T-cell (primary cell): ENCODE measurements around the gene TOM1L2. TPM values are rescaled to one million over a fixed set of nuclear protein-coding genes. Genes with fewer than 3 reads are reported as not detected.

ENCODE experiments used
- ATAC-seq, 4 experiments: fragments of 200-7000 bp in 3 of 4; fragments of 150-1000 bp in 1 of 4; cut with Tn5 transposase; replicated peaks in 1 of 4; 1 replicate in 3 of 4; 2 replicates in 1 of 4; pipeline ENCODE4 v1.10.0; 2021; ENCODE audit warnings: moderate library complexity in 3 of 4, mild to moderate bottlenecking in 2 of 4, moderate number of reproducible peaks in 1 of 4
- CTCF ChIA-PET, 2 donors: fragments of 300-600 bp; sonication (Branson Sonifier 250); formaldehyde crosslinking; loops; one replicate each; lab custom pipeline; 2022; ENCODE audit warnings: antibody characterized with exemption in 2 of 2; lab: Charles Lee
- POLR2A ChIA-PET, 2 donors: fragments of 300-600 bp; sonication (Branson Sonifier 250); formaldehyde crosslinking; loops; one replicate each; lab custom pipeline; 2022; ENCODE audit warnings: antibody characterized with exemption in 2 of 2; lab: Charles Lee
- DNase-seq, 35 experiments: peaks; one replicate each; pipeline versions ENCODE4 v3.0.0 to v3.0.0-alpha.2; 2013 to 2023
- H3K27ac ChIP-seq: one replicate; pipeline ENCODE4 v1.5.1; 2013; ENCODE audit warnings: low read length
- H3K27me3 ChIP-seq, 2 experiments: replicated peaks in 1 of 2; 1 replicate in 1 of 2; 2 replicates in 1 of 2; pipeline versions ENCODE4 v1.6.1 to v1.7.0; 2013; ENCODE audit warnings: low read length in 1 of 2, mixed read lengths in 1 of 2; ENCODE audit not compliant: control insufficient read depth in 2 of 2, insufficient read depth in 2 of 2; ENCODE audit errors: extremely low read depth in 1 of 2
- H3K36me3 ChIP-seq, 2 donors: 1 replicate in 1 of 2; 2 replicates in 1 of 2; pipeline versions ENCODE4 v1.6.1 to v1.7.0; 2013; ENCODE audit warnings: low read length in 1 of 2; ENCODE audit not compliant: control insufficient read depth in 2 of 2, insufficient read depth in 1 of 2; ENCODE audit errors: extremely low read depth in 1 of 2
- H3K4me1 ChIP-seq, 2 experiments: 1 replicate in 1 of 2; 2 replicates in 1 of 2; pipeline versions ENCODE4 v1.6.1 to v1.7.0; 2013; ENCODE audit warnings: low read length in 2 of 2, mixed read lengths in 1 of 2; ENCODE audit not compliant: insufficient read depth in 2 of 2, control insufficient read depth in 1 of 2; ENCODE audit errors: extremely low read depth in 1 of 2
- H3K4me3 ChIP-seq, 2 donors: 1 replicate in 1 of 2; 2 replicates in 1 of 2; pipeline versions ENCODE4 v1.5.1 to v1.7.0; 2013; ENCODE audit warnings: mild to moderate bottlenecking in 2 of 2, low read length in 1 of 2, moderate library complexity in 1 of 2; ENCODE audit not compliant: control insufficient read depth in 1 of 2; ENCODE audit errors: extremely low read depth in 1 of 2
- H3K9me3 ChIP-seq: 2 replicates; pipeline ENCODE4 v1.7.0; 2013
- H3K27ac Mint-ChIP-seq, 2 donors: one replicate each; pipeline ENCODE4 v1.8.0; 2020 to 2021; ENCODE audit warnings: mild to moderate bottlenecking in 2 of 2, mixed read lengths in 2 of 2
- H3K27me3 Mint-ChIP-seq, 2 donors: one replicate each; pipeline ENCODE4 v1.8.0; 2021 to 2022; ENCODE audit warnings: mixed read lengths in 2 of 2
- H3K36me3 Mint-ChIP-seq: one replicate; pipeline ENCODE4 v1.8.0; 2021; ENCODE audit warnings: mixed read lengths
- H3K4me1 Mint-ChIP-seq, 3 donors: one replicate each; pipeline ENCODE4 v1.8.0; 2020 to 2022; ENCODE audit warnings: mixed read lengths in 3 of 3, mild to moderate bottlenecking in 1 of 3
- H3K4me3 Mint-ChIP-seq, 3 donors: one replicate each; pipeline ENCODE4 v1.8.0; 2020 to 2022; ENCODE audit warnings: mild to moderate bottlenecking in 3 of 3, mixed read lengths in 3 of 3, moderate library complexity in 3 of 3
- H3K9me3 Mint-ChIP-seq, 3 donors: one replicate each; pipeline ENCODE4 v1.8.0; 2020 to 2022; ENCODE audit warnings: mixed read lengths in 3 of 3
- WGBS: methylation state at CpG from one replicate; pipeline ENCODE4 v1.1.5; 2013; ENCODE audit warnings: missing lambda C conversion rate; ENCODE audit not compliant: insufficient coverage; 5-methylcytosine and 5-hydroxymethylcytosine counted together
- total RNA-seq, 35 experiments: library from RNA in 6 of 35; stranded (reverse) in 6 of 35; fragments of 120-200 nt in 1 of 35; gene quantifications; one replicate each; pipeline versions ENCODE4 v1.2.1 to v1.2.4 and lab custom pipeline; 2013 to 2026

Gene TOM1L2
- total RNA-seq, 5 donors from 2014 or later (not counting 1 experiment from before 2014, with no cell fraction given) = 57.5 to 71.5 (median 61.9) TPM

GRCh38 chr17:17822616-17823015 is 149.6 kb downstream of the TOM1L2 start:
- no peak overlapping the region for H3K27ac ChIP-seq
- H3K9me3 ChIP-seq = no peaks in the 10 kb centered on the region
- peak overlapping the region in 1 of 2 donors; percentile 61 for H3K4me3 ChIP-seq
- H3K4me1 ChIP-seq = peaks cover 53 to 97% of the 10 kb centered on the region in 2 experiments
- no peaks in the 10 kb centered on the region for H3K27me3 ChIP-seq
- H3K9me3 Mint-ChIP-seq = no peaks in the 10 kb centered on the region
- no peaks in the 10 kb centered on the region for H3K27me3 Mint-ChIP-seq
- H3K36me3 Mint-ChIP-seq = peaks cover 13% of the 10 kb centered on the region
- H3K27ac Mint-ChIP-seq = peak overlapping the region in 1 of 2 donors; percentile 52
- ChIA-PET CTCF (no interaction called here), POLR2A (interaction anchor here in 1 of 2 donors (2.1 kb wide), 1 partner anchor 13 kb away, joined by 7 read pairs; no protein-coding TSS in a partner anchor)
- peaks cover 70 to 87% (median 80%) of the 10 kb centered on the region in 3 donors for H3K4me1 Mint-ChIP-seq
- DNase-seq = peak in 1 of 35 experiments; percentile 40
- WGBS = 56% methylated on average over 1 of the region's 3 CpGs
- peaks cover 2 to 20% of the 10 kb centered on the region in 2 donors for H3K36me3 ChIP-seq
- no peak for ATAC-seq
- H3K4me3 Mint-ChIP-seq = peak overlapping the region; percentile 9 to 76 (median 59)

GRCh38 chr17:17822189-17822588 is 150.0 kb downstream of the TOM1L2 start:
- WGBS = 70% methylated on average over 1 of the region's 1 CpG
- Mint-ChIP-seq H3K9me3 (no peaks in the 10 kb centered on the region), H3K27ac (peak overlapping the region in 1 of 2 donors; percentile 52), H3K36me3 (peaks cover 13% of the 10 kb centered on the region), H3K4me1 (peaks cover 67 to 83% (median 77%) of the 10 kb centered on the region in 3 donors), H3K27me3 (no peaks in the 10 kb centered on the region), H3K4me3 (peak overlapping the region in 2 of 3 donors; percentile 59 to 76)
- Histone ChIP-seq H3K27me3 (no peaks in the 10 kb centered on the region), H3K4me1 (peaks cover 49 to 94% of the 10 kb centered on the region in 2 experiments), H3K36me3 (peaks cover 4 to 24% of the 10 kb centered on the region in 2 donors), H3K4me3 (peak overlapping the region in 1 of 2 donors; percentile 61), H3K27ac (no peak overlapping the region), H3K9me3 (no peaks in the 10 kb centered on the region)
- no peak for ATAC-seq
- CTCF ChIA-PET = no interaction called here
- no peak for DNase-seq
- POLR2A ChIA-PET = interaction anchor here in 1 of 2 donors (2.1 kb wide), 1 partner anchor 14 kb away, joined by 7 read pairs; no protein-coding TSS in a partner anchor

- no peaks in the 10 kb centered on the region for H3K9me3 Mint-ChIP-seq
- POLR2A ChIA-PET = interaction anchor here in 1 of 2 donors (1.4 kb wide), 1 partner anchor 16 kb away, joined by 7 read pairs; the partner anchor contains the start of gene SREBF1
- no peaks in the 10 kb centered on the region for H3K27me3 ChIP-seq
- H3K27ac Mint-ChIP-seq = peak overlapping the region; percentile 46 to 66
- no peak for ATAC-seq
- peaks cover 34 to 78% of the 10 kb centered on the region in 2 experiments for H3K4me1 ChIP-seq
- no peak for DNase-seq
- peak overlapping the region in 1 of 3 donors; percentile 76 for H3K4me3 Mint-ChIP-seq
- H3K27ac ChIP-seq = no peak overlapping the region
- H3K36me3 Mint-ChIP-seq = peaks cover 14% of the 10 kb centered on the region
- H3K9me3 ChIP-seq = no peaks in the 10 kb centered on the region
- H3K4me1 Mint-ChIP-seq = peaks cover 51 to 67% (median 61%) of the 10 kb centered on the region in 3 donors
- peaks cover 14 to 37% of the 10 kb centered on the region in 2 donors for H3K36me3 ChIP-seq
- H3K27me3 Mint-ChIP-seq = no peaks in the 10 kb centered on the region
- no peak overlapping the region for H3K4me3 ChIP-seq
- CTCF ChIA-PET = interaction anchor here in 1 of 2 donors (0.8 to 1.1 kb wide), 2 partner anchors 8 to 41 kb away, joined by 3 read pairs; no protein-coding TSS in a partner anchor
- 94% methylated on average over 5 of the region's 7 CpGs for WGBS
Observed at GRCh38 chr17:17820463-17821158, 151.6 kb downstream of the TOM1L2 start.

GRCh38 chr17:17820046-17820445 is 152.2 kb downstream of the TOM1L2 start:
- Mint-ChIP-seq H3K9me3 (no peaks in the 10 kb centered on the region), H3K4me3 (peak overlapping the region in 1 of 3 donors; percentile 76), H3K4me1 (peaks cover 49 to 64% (median 57%) of the 10 kb centered on the region in 3 donors), H3K27ac (peak overlapping the region; percentile 55 to 66), H3K36me3 (peaks cover 16% of the 10 kb centered on the region), H3K27me3 (no peaks in the 10 kb centered on the region)
- DNase-seq = no peak
- 79% methylated on average over 4 of the region's 10 CpGs for WGBS
- no peaks in the 10 kb centered on the region for H3K27me3 ChIP-seq
- no peak for ATAC-seq
- POLR2A ChIA-PET = interaction anchor here (0.6 to 1.4 kb wide), 2 partner anchors 14 to 16 kb away, joined by 3 to 7 read pairs; partner anchors contain the start of gene SREBF1 (in 1 of the 2)
- no peaks in the 10 kb centered on the region for H3K9me3 ChIP-seq
- H3K4me3 ChIP-seq = no peak overlapping the region
- CTCF ChIA-PET = interaction anchor here in 1 of 2 donors (0.8 to 1.1 kb wide), 2 partner anchors 8 to 42 kb away, joined by 3 read pairs; no protein-coding TSS in a partner anchor
- H3K27ac ChIP-seq = no peak overlapping the region
- peaks cover 34 to 73% of the 10 kb centered on the region in 2 experiments for H3K4me1 ChIP-seq
- H3K36me3 ChIP-seq = peaks cover 19 to 43% of the 10 kb centered on the region in 2 donors

- H3K4me3 ChIP-seq = no peak overlapping the region
- H3K4me1 ChIP-seq = peaks cover 30 to 68% of the 10 kb centered on the region in 2 experiments
- DNase-seq (peak in 20 of 35 experiments; percentile 16 to 70 (median 29)), ATAC-seq (peak in 1 of 4 experiments; percentile 7)
- Mint-ChIP-seq H3K9me3 (no peaks in the 10 kb centered on the region), H3K27me3 (no peaks in the 10 kb centered on the region), H3K4me1 (peaks cover 44 to 59% (median 52%) of the 10 kb centered on the region in 3 donors), H3K4me3 (peak overlapping the region in 2 of 3 donors; percentile 37 to 76), H3K27ac (peak overlapping the region; percentile 55 to 66), H3K36me3 (peaks cover 16% of the 10 kb centered on the region)
- no peaks in the 10 kb centered on the region for H3K9me3 ChIP-seq
- no peaks in the 10 kb centered on the region for H3K27me3 ChIP-seq
- H3K27ac ChIP-seq = no peak overlapping the region
- ChIA-PET CTCF (no interaction called here), POLR2A (interaction anchor here (0.6 to 1.4 kb wide), 2 partner anchors 14 to 17 kb away, joined by 3 to 7 read pairs; partner anchors contain the start of gene SREBF1 (in 1 of the 2))
- H3K36me3 ChIP-seq = peaks cover 23 to 47% of the 10 kb centered on the region in 2 donors
- WGBS = 69% methylated on average over 12 of the region's 12 CpGs
Observed at GRCh38 chr17:17819561-17819995, 152.6 kb downstream of the TOM1L2 start.

GRCh38 chr17:17819111-17819510 is 153.1 kb downstream of the TOM1L2 start:
- 97% methylated on average over 6 of the region's 12 CpGs for WGBS
- Histone ChIP-seq H3K27me3 (no peaks in the 10 kb centered on the region), H3K27ac (no peak overlapping the region), H3K4me3 (no peak overlapping the region), H3K36me3 (peaks cover 26 to 52% of the 10 kb centered on the region in 2 donors), H3K9me3 (no peaks in the 10 kb centered on the region), H3K4me1 (peaks cover 26 to 63% of the 10 kb centered on the region in 2 experiments)
- no peak for ATAC-seq
- peak overlapping the region in 1 of 3 donors; percentile 76 for H3K4me3 Mint-ChIP-seq
- H3K27me3 Mint-ChIP-seq = no peaks in the 10 kb centered on the region
- ChIA-PET CTCF (no interaction called here), POLR2A (interaction anchor here in 1 of 2 donors (0.6 kb wide), 1 partner anchor 53 kb away, joined by 3 read pairs; no protein-coding TSS in a partner anchor)
- H3K36me3 Mint-ChIP-seq = peaks cover 16% of the 10 kb centered on the region
- peak overlapping the region in 1 of 2 donors; percentile 66 for H3K27ac Mint-ChIP-seq
- H3K9me3 Mint-ChIP-seq = no peaks in the 10 kb centered on the region
- peaks cover 40 to 54% (median 47%) of the 10 kb centered on the region in 3 donors for H3K4me1 Mint-ChIP-seq
- DNase-seq = no peak
